GM19438 (cell line): ENCODE measurements around the gene NELL1.

Experiments used
- ATAC-seq: cut with Tn5 transposase; IDR thresholded peaks from one replicate; pipeline ENCODE4 v1.9.1; 2021; ENCODE audit warnings: low read depth; ENCODE audit not compliant: unreplicated experiment

Gene NELL1

DNA sequence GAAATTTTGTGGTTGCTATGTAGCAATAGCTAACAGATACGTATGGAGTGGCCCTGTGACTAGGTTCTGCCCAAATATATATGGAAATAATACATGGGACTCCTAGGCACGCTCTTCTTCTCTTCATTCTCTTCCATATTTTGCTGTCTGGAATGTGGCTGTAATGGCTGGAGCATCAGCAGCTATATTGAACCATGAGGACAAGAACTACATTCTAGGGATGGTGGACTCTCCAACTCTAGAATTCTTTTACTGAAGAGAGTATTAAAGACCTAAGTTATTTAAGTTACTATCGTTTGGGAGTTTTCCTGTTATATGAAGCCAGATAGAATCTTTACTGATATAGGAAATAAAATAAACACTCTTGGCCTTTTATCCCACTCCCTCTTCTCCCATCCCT is 7.5 kb upstream of the NELL1 start:
- ATAC-seq: no peak

DNA sequence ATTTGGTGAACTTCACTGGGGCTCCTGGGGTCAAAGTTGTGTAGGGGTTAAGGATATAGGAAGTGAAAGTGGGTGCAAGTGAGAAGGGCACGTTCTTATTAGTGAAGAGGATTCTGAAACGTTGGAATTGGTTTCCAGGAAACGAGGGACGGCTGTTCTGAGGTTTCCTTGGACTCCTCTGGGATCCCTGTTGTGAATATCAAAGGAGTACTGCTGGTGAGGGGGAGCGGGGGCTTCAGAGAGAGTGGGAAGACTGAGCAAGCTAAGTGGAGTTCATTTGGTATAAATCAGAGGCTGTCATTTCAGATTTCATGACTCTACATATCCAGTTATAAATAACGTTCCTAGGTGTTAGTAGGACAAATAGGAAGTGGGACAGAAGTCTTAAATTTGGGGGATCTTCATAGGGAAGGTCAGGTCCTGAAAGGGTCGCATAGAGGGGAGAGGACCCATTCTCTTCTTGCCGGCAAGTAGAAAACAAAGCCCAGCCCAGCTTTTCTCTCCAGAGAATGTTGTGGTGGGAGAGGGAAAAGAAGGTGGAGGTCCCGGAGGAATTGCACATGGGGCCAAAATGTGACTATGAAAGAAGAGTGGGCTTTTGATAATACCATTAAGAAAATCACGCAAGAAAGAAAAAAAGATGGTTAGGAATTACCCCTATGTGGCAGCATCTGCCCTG is 1.1 kb upstream of the NELL1 start:
- ATAC-seq: no peak

DNA sequence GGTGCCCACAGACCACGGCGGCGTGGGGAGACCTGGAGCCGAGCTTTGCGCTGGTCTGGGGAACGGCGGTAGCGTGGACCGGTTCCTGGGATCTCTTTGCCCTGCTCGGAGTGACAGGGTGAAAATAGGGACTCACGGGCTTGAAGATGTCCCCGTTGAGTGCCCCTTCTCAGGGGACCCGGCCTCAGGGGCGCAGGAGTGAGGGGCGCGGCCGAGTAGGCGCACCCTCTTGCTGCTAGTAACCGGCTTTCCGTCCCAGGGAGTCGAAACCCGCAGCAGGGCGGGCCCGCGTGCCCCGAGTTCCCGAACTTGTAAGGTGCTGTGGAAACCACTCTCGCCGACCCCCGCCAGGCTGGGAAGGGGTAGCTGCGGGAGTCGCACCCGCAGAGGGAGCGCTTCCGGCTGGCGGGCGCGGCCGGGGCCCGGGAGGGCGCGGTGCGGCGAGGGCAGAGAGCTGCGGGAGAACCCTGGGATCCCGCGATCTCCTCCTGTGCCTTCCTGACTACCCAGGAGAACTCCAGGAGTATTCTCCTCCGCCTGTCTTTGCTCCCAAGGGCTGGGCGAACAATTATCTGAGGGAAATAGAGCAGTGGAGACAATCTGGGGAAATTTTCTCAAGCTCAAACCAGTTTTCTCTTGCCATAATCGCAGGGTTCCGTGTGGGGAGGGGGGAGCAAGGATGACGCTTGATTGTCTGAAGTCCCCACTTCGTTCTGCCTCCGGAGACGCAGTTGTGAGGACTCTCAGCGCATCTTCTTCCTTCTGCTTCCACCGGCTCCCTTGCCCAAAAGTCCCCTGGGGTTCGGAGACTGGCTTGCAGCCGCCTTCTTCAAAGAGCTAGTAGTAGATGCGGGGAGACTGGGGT is 666 bp downstream of the NELL1 start:
- ATAC-seq: no peak

DNA sequence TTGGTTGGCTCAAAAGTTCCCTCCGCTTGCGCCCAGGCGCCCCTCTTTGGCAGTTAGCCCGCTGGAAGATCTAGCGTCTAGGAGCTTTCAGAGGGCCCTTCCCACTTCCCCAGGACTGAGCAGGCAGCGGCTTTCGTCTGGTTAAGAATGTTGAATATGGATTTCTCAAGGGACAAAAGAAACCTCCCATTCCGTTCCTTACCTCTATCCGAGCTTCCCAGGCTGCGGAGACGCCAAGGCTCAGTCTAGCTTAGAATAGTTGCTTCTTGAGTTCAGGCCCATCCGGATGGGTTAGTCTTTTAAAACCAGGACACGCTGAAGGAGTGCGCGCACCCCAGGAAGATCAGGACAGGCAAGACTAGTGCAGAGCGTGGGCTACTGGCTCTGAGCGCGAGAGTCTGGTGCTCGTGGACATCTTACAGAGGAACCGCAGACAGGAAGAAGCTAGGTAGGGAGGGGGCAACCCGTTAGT is 1.6 kb downstream of the NELL1 start:
- no peak for ATAC-seq

DNA sequence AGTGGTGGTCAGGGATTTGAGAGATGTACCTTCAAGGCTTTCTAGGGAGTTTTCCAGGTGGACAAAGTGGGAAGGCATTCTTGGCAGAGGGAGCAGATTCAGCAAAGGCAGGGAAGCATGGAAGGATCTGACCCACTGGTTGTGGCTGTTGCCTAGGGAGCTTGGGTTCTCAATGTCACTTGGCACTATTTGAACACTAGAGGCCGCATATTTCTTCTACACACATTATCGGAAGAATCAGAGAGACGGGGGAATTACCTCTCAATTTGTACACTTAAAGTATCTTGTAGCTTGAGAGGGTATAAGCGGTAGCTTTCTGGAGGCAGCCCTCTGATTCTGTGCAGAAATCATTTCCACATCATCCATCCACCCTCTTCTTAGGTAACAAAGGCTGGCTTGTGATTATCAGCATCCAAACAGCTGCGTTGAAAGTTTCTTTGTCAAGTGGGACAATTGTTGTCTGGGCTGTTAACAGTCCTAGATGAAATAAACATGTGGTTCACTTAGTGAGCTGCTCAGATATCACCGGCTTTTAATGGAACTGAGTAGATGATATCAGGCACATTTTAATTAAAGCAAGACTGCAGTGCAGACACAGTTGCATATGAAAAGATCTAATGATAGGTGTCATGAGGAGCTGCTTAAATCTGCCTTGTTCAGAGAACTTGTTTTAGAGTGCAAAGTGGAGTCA is 2.6 kb downstream of the NELL1 start:
- ATAC-seq: no peak

DNA sequence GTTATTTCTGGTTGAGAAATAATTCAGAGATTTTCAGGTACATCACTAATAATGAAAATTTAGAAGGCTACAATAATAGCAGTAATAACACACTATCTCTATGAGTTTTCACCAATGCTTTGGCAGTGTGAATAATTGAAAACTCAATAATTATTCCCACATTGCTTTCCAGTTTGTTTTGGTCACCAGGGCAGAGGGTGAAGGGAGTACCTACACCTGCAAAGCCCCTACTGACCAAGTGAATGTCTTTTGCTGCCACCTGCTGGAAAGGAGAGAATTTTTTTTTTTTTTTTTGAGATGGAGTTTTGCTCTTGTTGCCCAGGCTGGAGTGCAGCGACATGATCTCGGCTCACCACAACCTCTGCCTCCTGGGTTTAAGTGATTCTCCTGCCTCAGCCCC is 3.2 kb downstream of the NELL1 start:
- no peak for ATAC-seq

DNA sequence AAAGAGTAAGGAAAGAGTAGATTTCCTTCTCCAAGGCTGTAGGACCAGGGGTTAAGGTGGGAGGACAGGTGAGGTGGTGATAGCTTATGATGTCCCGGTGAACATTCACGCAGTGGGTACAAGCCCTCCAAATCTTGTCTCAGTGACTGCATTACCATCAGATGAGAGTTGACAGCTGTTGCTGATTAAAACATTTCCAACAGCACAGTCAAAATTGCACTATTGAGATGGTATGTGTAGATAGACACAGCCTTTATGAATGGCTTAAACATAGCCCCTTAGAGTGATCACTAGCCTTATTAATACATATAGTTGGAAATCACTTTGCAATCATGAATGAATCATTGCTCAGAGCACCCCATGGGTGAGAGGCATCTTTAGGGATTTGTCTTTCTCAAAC is 7.3 kb downstream of the NELL1 start:
- ATAC-seq: no peak

DNA sequence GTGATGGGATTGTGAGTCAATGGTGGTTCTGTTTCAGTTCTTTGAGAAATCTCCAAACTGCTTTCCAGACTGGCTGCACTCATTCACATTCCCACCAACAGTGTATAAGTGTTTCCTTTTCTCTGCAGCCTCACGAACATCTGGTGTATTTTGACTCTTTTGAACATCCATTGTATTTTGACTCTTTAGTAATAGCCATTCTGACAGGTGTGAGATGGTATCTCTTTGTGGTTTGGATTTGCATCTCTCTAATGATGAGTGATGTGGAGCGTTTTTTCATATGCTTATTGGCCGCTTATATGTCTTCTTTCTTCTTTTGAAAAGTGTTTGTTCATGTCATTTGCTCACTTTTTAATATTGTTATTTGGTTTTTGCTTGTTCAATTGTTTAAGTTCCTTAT is 19.4 kb downstream of the NELL1 start:
- no peak for ATAC-seq

DNA sequence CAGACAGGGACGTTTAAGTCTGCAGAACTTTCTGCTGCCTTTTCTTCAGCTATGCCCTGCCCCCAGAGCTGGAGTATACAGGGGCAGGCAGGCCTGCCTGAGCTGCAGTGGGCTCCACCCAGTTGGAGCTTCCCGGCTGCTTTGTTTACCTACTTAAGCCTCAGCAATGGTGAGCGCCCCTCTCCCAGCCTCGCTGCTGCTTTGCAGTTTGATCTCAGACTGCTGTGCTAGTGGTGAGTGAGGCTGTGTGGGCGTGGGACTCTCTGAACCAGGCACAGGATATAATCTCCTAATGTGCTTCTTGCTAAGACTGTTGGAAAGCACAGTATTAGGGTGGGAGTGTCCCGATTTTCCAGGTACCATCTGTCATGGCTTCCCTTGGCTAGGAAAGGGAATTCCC is 38.5 kb downstream of the NELL1 start:
- no peak for ATAC-seq

DNA sequence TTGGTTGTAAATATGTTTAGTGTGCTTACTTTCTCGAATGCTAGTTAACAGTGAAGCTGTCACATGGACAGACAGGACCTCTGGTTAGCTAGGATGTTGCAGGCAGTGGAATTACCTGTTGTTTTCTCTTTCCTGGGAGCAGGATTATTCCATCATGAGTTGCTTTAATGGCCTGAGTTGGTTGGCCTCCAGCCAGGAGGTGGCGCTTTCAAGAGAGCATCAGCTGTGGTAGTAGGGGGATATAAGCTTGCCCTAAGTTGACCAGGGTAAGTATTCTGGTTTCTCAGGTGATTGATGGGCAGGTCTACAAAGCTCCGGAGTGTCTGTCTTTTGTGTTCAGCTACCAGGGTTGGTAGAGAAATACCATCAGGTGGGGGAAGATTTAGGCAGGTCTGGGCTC is 43.5 kb downstream of the NELL1 start:
- ATAC-seq: no peak

DNA sequence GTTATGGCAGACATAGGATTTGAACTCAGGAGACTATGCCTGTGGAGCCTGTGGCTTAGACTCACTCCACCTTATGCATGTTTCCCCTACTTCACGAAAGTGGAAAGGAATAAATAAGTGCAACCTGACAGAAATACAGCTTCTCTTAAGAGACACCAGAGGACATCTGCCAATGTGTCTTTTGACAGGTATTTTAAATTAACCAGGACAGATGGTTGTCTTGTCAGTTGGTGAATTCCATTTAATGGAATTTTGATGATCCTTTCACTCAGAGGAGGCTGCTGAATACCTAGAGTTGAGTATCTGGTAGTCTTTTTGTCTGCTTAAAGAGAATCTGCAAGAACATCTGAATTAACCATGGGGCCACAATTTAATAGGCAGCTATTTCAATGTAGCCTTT is 46.1 kb downstream of the NELL1 start:
- ATAC-seq: no peak

DNA sequence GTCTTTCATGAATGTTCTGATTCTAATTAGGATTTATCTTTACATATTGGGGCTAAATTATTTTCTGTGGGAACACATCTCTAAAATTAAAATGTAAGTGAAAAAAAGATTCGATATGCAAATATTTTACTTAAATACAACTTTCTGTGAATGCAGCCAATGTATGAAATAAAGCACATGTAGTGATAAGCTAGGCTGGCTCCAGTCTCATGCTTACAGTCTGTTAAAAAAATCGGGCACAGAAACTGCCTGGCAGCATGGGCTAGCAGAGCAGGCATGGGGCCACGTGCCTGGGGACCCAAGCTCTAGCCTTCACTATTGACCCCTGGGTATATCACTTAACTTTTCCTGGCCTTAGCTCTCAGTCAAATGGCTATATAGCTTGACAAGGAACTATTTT is 46.5 kb downstream of the NELL1 start:
- ATAC-seq: no peak

DNA sequence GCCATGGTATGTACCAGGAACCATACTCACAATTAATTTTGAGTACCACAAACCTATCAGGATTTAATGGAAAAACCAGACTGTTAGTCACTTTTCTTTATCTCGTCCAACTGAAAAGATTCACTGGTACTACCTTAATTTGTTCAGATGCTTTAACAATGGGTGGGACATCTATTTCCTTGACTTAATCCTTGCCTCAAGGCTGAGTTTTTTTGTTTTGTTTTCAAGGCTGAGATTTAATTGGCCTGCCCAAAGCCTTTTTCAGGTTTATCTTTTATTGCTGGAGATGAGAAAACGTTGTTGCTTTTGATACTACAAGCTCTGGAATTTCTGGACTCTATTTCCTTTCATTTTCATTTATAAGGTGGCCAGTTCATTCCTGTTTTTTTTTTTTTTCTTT is 50.4 kb downstream of the NELL1 start:
- ATAC-seq: no peak

DNA sequence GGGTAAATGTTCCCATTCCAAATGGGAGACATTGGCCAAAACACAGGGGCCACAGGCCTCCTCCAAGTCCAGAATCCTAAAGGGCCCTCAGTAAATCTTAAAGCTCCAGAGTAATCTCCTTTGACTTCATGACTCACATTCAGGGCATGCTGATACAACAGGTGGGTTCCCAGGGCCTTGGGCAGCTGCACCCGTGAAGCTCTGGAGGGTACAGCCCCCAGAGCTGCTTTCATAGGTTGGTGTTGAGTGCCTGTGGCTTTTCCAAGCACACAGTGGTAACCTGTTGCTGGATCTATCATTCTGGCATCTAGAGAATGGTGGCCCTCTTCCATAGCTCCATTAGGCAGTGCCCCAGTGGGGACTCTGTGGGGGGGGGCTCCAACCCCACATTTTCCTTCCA is 54.0 kb downstream of the NELL1 start:
- ATAC-seq: no peak

DNA sequence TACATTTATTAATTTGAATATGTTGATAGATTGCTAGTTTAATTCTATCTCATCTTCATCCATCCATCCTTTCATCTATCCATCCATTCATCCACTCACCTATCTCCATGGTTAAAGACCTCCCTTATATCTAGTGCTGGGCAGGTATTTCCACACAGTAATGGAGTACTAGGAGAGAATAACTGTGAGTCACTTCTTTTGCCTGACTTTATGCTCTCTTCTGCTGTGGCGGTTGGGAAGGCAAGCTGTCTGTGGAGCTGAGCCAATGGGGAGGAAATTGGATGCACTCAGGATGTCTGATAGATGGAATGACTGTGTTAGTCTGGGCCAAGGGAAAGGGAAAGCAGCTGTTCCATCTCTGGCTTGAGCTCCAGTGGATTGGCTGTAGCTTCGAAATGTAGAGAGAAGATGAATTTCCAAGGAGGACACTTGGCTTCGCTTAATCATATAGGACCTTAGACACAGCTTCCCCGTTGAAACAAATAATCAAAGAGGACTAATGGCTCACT is 60.3 kb downstream of the NELL1 start:
- no peak for ATAC-seq

DNA sequence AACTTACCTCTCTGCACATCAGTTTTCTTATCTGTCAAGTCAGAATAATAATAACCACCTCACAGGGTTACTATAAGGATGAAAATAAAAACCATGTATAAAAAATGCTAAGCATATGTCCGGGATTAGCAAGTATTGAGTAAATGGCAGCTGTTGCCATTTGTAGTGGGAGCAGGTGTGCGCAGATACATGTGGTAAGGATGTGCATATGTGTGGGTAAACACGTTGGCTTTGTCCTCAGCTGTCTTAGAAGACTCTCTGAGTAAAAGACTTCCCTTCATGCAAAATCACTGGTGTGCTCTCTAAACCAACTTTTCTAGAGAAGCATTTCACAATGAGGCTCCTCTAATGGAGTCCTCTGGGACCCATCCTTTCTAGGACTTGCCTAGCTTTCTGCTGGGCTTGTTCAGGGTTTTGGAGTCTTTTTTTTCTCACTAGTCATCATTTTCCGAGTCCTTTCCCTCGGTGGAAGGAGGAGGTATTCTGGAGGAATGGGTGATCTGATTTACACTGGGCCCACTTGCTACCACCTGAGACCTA is 62.4 kb downstream of the NELL1 start:
- ATAC-seq: no peak

DNA sequence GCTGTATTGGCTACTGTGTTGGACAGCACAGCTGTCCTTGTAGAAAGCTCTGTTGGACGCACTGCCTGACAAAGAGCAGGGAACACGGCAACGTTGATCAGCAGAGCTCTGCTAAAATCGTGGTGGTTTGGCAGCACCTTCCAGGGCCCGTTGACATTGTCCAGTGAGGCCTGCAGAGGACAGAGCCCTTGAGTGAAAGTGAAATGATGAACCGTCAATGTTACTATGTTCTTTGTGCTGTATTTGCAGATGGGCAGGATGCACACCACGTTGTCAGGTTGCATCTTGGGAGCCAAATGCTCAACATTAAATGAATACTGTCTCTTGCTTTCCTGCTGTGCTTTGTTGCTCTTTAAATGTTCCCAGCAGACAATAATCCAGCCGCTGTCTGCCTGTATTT is 69.7 kb downstream of the NELL1 start:
- no peak for ATAC-seq

DNA sequence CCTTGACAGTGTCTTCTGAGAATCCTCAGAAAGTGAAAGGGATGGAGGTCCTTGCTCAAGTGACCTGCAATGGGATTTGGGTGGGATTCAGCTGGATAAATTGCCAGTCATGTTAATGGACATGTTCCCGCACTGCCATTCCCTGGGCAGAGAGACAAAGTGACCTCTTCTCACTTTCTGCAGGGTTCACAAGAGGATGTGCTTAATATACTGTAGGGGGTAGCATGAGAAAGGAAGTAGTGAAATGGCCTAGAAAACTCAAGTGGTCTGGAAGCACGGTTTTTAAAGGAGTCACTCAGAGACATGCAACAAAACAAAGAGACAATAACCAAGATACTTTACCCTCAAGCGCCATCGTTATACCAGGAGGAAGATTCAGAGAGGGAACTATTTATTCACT is 70.2 kb downstream of the NELL1 start:
- no peak for ATAC-seq

DNA sequence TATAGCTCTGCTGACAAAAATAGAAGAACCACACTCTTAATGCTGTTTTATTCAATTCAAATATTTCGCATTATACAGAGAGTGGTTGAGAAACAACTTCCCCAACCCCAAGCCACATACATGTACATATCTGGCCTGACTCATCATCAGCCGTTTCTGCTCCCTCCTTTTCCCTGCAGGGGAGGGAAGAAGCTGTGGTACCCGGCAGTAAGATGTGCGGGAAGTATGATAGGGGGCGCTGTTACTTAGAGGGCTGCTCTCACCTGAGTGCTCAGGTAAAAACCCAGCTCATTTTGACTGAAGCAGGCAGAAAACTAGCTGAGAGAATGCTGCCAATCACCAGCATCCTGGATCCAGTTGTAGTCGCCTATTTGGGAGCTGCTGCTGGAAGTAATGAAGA is 85.5 kb downstream of the NELL1 start:
- ATAC-seq: no peak

DNA sequence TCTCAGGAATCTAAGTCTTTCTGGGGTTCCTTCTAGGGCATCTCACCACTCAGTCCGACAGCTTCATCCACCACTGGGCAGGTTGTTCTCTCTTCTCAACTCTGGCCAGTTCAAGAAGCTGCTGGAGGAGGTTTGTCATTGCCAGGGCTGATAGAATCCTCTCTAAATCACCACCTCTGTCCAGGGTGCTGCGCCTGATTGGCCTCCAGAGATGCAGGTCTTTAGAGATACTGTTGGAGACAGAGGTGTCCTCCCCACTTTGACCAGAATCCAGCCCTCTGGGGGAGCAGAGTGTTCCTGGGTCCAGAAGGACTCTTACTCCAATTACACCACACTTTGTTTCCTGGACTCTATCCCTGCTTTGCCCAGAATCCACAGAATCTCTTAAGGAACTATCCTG is 90.2 kb downstream of the NELL1 start:
- no peak for ATAC-seq

DNA sequence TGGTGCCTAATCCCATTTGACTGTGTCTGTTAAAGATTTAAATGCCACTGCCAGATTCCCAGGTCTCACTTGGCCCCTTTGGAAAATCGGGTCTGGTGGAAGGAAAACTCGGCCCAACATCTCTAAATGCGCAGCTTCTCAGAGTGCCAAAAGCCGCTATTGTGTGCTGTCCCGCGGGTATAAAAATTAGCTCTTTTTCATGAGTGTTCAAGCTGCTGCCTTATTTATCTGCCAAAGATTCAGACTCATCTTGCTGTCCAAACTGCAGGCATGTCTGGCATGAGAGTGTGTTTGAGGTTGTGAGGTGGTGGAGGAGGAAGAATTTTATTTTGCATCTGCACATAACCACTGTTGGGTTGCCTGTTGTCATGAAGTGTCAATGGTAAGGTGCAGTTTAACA is 91.4 kb downstream of the NELL1 start:
- no peak for ATAC-seq
